Neural cell (in vitro differentiated cells): ENCODE results near the gene VSIG10L2.

Source experiments
- POLR2AphosphoS5 ChIP-seq: IDR thresholded peaks from 2 replicates; pipeline ENCODE4 v1.6.1; 2012
- TF ChIP-seq, protein P1 (sequence below): fragments of 450-650 bp; IDR thresholded peaks from 2 replicates; pipeline ENCODE4 v1.5.1; 2014; ENCODE audit warnings: antibody characterized with exemption, mild to moderate bottlenecking, moderate library complexity; ENCODE audit not compliant: poor library complexity, severe bottlenecking
- TF ChIP-seq, protein P2 (sequence below): IDR thresholded peaks from 2 replicates; pipeline ENCODE4 v1.6.1; 2012; ENCODE audit warnings: borderline replicate concordance

DNA sequence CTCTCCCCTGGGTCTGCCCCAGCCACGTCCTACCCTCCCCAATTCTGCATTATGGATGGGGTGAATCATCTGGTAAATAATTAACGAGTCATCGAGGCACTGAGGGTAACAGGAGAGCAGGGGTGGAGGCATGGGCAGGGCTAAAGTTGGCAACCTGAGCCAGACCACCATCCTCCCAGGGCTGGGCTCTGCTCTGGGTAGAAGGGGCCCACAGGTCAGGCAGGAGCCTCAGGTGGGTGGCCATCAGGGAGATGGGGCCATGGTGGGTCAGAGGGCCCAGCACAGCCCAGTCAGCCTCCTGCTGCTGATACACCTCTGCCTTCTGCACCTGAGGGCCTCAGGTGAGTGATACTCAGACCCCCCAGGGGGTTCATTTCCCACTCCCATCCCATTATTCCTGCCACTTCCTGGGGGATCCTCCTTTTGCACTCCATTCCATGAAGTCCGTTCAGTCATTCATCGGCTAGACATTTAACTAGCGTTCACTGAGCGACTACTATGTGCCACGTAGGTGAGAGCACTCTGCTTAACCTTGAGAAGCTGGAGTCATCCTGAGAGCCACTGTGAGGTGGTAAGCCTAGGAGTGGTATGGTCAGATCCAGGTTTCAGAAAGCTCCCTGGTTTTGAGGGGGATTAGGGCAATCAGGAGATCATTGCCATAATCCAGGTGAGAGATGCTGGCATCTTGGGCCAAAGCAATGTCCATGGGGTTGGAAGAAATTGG, at the start of gene VSIG10L2:
- TF ChIP-seq, protein P1, sequence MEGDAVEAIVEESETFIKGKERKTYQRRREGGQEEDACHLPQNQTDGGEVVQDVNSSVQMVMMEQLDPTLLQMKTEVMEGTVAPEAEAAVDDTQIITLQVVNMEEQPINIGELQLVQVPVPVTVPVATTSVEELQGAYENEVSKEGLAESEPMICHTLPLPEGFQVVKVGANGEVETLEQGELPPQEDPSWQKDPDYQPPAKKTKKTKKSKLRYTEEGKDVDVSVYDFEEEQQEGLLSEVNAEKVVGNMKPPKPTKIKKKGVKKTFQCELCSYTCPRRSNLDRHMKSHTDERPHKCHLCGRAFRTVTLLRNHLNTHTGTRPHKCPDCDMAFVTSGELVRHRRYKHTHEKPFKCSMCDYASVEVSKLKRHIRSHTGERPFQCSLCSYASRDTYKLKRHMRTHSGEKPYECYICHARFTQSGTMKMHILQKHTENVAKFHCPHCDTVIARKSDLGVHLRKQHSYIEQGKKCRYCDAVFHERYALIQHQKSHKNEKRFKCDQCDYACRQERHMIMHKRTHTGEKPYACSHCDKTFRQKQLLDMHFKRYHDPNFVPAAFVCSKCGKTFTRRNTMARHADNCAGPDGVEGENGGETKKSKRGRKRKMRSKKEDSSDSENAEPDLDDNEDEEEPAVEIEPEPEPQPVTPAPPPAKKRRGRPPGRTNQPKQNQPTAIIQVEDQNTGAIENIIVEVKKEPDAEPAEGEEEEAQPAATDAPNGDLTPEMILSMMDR = no peak
- no peak for TF ChIP-seq POLR2AphosphoS5
- TF ChIP-seq, protein P2, sequence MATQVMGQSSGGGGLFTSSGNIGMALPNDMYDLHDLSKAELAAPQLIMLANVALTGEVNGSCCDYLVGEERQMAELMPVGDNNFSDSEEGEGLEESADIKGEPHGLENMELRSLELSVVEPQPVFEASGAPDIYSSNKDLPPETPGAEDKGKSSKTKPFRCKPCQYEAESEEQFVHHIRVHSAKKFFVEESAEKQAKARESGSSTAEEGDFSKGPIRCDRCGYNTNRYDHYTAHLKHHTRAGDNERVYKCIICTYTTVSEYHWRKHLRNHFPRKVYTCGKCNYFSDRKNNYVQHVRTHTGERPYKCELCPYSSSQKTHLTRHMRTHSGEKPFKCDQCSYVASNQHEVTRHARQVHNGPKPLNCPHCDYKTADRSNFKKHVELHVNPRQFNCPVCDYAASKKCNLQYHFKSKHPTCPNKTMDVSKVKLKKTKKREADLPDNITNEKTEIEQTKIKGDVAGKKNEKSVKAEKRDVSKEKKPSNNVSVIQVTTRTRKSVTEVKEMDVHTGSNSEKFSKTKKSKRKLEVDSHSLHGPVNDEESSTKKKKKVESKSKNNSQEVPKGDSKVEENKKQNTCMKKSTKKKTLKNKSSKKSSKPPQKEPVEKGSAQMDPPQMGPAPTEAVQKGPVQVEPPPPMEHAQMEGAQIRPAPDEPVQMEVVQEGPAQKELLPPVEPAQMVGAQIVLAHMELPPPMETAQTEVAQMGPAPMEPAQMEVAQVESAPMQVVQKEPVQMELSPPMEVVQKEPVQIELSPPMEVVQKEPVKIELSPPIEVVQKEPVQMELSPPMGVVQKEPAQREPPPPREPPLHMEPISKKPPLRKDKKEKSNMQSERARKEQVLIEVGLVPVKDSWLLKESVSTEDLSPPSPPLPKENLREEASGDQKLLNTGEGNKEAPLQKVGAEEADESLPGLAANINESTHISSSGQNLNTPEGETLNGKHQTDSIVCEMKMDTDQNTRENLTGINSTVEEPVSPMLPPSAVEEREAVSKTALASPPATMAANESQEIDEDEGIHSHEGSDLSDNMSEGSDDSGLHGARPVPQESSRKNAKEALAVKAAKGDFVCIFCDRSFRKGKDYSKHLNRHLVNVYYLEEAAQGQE = no peak
